Stimulated activated CD8-positive, alpha-beta memory T cell treated with anti-CD3 and anti-CD28 coated beads, Interleukin-15, amount 100 ng/mL, for 4 hours (primary cell): Measurements from ENCODE around the gene CDR2.
"Not testable (repeated sequence)": the region's sequence is repeated elsewhere in the genome, so short reads cannot be mapped to it uniquely, and the experiment has no call there.

Experiments used
- DNase-seq, 2 donors: peaks; one replicate each; pipeline ENCODE4 v3.0.0-alpha.2; 2020; ENCODE audit warnings: low read depth in 2 of 2

Gene CDR2

GRCh38 chr16:22375963-22376640 lies 1.7 kb upstream of the CDR2 start:
- no peak for DNase-seq

GRCh38 chr16:22375117-22375962 lies 921 bp upstream of the CDR2 start:
- DNase-seq: no peak

GRCh38 chr16:22373662-22374310 lies 633 bp downstream of the CDR2 start:
- DNase-seq: peak in 1 of 2 donors; percentile 3

- DNase-seq: no peak
These were observed 1.3 kb downstream of the CDR2 start for GRCh38 chr16:22372882-22373661.

- no peak for DNase-seq
These were observed 4.2 kb downstream of the CDR2 start for GRCh38 chr16:22370038-22370820.

DNA sequence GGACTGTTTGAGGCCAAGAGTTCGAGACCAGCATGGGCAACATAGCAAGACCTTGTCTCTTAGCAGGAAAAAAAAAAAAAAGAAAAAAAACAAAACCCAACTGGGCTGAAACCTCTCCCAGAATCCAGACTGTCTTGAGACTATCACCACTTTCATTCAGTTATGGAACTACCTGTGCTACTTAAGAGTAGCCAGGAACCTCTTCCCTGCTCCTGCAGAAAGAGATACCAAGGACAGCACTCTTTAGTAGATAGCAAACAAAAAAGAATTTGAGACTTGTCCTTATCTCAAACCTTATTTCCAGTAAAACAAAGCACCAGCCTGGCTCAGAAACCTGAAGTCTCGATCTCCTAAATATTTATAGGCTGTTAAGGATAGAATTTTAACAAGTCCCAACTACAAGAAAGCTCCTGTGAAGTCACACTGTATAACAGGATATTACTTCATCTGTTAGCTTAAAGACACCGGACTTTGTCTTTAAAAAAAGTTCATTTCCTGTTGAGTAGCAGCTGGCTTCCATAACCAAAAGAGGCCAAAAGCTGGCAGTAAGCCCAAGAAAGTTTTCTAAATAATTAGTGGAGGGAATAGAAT lies 5.1 kb downstream of the CDR2 start:
- DNase-seq: no peak

- not testable (repeated sequence) for DNase-seq
These were observed 6.1 kb downstream of the CDR2 start for GRCh38 chr16:22368200-22368826.

DNA sequence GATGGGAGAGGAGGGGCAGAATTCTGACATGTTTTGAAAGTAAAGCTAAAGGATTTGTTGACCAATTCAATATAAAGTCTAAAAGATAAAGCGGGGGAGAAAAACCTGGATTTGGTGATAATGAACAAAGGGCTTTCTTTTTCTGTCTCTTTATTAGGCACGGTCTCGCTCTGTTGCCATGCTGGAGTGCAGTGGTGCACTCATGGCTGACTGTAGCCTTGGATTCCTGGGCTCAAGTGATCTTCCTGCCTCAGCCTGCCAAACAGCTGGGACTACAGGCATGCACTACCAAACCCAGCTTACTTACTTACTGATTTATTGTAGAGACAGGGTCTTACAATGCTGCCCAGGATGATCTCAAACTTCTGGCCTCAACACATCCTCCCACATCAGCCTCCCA lies 7.5 kb downstream of the CDR2 start:
- no peak for DNase-seq

DNA sequence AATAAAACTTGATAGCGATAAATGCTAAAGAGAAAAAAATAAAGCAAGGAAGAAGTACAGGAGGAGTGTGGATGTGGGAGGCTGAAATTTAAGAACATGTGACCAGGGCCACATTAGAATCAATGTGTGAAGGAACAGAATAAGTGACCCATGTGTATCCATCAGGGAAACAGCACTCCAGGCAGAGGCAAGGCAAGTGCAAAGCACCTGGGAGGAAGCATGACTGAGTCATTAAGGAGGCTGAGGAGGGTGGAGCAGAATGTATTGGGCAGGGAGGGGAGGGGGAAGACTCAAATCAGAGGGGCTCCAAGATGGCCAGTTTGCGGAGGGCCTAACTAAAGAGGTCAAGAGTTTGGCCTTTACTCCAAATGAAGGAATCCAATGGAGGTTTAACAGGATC lies 8.0 kb downstream of the CDR2 start:
- DNase-seq: no peak

- DNase-seq: no peak
These were observed 10.2 kb downstream of the CDR2 start for GRCh38 chr16:22364241-22364640.

DNA sequence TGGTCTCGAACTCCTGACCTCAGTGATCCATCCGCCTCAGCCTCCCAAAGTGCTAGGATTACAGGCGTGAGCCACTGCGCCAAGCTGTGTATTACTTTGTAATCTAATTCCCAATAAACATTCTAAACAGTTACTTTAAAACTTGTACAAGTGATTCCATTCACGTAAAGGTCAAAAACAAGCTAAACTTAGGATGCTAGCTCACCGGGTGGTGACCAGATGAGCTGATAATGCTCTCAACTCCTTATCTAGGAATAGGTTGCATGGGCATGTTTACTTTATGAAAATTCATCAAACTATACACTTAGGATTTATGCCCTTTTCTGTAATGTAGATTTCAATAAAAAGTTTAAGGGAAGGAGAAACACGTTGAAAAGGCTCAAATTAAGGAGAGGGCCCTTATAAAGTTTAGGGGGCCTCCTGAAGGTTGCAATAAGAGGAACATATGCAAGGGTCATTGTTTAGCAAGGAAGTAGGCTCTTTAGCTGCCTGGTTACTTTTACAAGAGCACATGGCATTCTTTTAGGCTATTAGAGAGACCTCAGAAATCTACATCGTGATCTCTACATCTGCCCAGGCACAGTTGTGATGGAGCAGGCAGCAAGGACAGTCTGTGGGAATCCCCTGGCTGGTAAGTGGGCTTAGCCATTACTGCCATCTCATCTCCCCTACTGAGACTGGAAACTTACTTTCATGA lies 13.3 kb downstream of the CDR2 start:
- DNase-seq: no peak

DNA sequence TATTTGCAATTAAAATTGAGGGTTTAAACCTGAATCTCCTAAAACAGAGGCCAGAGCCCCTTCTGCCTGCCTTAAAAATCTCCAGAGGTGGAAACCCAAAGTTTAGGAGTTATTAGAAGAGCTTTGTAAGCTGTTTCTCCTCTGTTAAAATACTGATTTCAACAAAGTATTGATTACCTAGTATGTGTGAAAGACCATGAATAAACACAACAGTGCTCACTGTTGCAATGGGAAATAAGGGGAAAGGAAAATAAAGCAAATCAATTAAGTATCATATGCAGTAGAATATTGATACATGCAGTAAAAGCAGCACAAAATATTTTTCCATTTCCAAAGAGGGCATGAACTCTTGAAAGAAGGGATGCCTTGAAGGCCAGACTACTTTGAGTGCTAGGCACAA lies 14.7 kb downstream of the CDR2 start:
- DNase-seq: no peak

GRCh38 chr16:22358000-22358399 lies 16.4 kb downstream of the CDR2 start:
- DNase-seq: no peak

DNA sequence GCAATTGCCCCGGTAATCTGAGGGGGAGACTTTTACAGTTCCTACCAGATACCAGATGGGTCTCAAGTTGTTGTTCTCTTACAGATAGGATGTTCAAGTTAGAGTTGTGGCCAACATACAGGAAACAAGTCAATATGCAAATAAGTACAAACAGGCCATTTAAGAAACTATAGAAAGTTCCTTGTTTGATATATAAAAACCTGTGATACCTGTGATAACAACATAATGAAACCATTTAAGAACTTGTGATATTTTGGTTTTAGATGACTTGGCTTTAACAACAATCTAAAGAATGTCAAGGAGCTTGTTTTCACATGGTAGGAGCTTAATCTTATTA lies 16.8 kb downstream of the CDR2 start:
- DNase-seq: no peak

GRCh38 chr16:22356930-22357634 lies 17.3 kb downstream of the CDR2 start:
- no peak for DNase-seq

DNA sequence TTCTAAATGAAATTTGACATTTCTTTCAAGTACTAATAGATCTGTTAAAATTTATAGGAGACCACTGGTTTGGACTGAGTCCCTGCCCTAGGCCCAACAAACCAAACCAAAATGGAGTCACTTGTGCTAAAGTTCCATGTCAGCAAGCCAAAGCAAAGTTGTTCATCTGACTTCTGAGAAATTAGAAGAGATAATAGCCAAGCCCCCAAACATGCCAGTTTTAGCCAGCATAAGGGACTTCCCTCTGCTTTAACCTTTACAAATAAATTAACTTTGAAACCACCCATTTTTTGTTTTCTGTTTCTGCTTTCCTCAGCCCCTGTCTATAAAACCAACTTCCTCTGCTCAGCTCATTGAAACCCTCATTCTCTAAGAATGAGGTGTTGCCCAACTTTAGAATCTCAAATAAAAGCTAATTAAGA lies 18.9 kb downstream of the CDR2 start:
- DNase-seq: no peak

- DNase-seq: no peak
These were observed 20.4 kb downstream of the CDR2 start for GRCh38 chr16:22353933-22354541.

DNA sequence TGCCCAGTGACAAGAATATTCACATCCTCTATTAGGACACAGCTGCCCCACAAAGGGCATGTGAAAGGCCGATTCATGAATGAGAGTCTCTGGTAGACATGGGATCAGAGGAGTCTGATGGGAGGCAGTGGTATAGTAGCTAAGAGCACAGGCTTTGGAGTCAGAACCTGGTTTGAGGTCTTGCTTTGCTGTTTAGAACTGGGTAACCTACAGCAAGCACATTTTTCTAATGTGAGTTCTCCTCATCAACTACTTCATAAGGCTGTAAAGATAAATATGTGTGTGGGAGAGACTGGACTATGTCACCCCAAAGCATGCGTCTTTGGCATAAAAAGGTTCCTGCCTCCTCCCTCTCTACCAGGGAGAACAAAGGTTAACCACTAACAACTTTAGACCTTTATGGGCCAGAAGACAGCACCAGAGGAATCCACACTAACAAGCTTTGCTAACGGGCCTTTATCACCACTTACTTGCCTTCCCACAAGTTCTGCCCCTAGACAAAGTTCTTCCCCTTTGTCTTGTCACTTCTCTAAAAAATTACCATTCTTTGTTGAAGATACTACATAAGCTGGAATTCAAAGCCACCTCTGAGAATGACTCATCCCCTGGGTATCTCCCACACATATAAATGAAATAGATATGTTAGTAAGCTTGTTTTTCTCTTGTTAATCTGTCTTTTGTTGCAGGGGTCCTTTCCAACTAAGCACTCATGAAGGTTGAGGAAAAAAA lies 21.1 kb downstream of the CDR2 start:
- no peak for DNase-seq
